ENCODE measurements around the gene SLC25A12.

Gene SLC25A12

DNA sequence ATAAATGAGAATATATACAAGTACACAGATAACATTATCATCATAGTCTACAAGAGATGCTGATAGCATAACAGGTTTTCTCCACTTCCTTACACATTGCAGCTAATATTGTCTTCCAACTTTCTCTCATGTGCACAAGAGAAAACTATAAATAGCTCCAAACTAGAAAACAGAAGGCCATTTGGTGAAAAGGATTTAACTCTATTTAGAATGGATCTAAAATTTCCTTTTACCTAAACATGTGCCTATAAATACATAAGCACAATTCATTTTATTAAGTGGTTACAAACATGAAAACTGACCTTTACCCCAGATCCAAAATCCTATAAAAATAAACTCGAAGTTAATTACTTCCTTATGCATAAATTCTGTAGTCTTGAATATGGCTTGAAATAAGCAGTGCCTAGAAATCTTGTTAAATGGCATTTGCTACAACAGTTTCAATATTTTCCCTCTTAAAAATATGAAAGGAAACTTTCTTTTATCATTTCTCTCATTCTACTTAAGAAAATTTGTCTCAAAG lies 41.6 kb downstream of the SLC25A12 start:
- Histone ChIP-seq H3K18ac (ENCODE audit: low read depth in 1 of 2, low read length in 2 of 2) (no peak overlapping the region), H2BK12ac (ENCODE audit: low read length in 2 of 2) (no peak overlapping the region), H4K91ac (ENCODE audit: low read length) (no peak overlapping the region), H2BK15ac (ENCODE audit: low read depth, poor library complexity, severe bottlenecking) (no peak overlapping the region), H3K4me3 (ENCODE audit: insufficient read depth in 1 of 2, low read depth in 1 of 2, low read length in 2 of 2) (no peak overlapping the region), H3K14ac (ENCODE audit: low read length in 2 of 2) (no peak overlapping the region), H3K79me1 (replicated peaks; ENCODE audit: low read length, poor library complexity, severe bottlenecking) (peaks cover 2% of the 10 kb centered on the region), H3K4me1 (ENCODE audit: control insufficient read depth, insufficient read depth, low read depth, low read length) (no peaks in the 10 kb centered on the region), H3K4ac (ENCODE audit: low read depth in 1 of 2, low read length in 2 of 2) (no peak overlapping the region), H4K8ac (ENCODE audit: low read length) (no peak overlapping the region), H3K9me3 (ENCODE audit: control insufficient read depth, low read length) (no peaks in the 10 kb centered on the region), H2BK5ac (ENCODE audit: low read depth, low read length, poor library complexity, severe bottlenecking) (no peak overlapping the region), H2AK5ac (ENCODE audit: low read length, severe bottlenecking) (no peak overlapping the region), H3K27me3 (ENCODE audit: control insufficient read depth in 1 of 2, insufficient read depth in 1 of 2, low read length in 2 of 2) (no peaks in the 10 kb centered on the region), H3K4me2 (ENCODE audit: low read length, poor library complexity, severe bottlenecking) (no peak overlapping the region), H3K27ac (ENCODE audit: low read length, poor library complexity, severe bottlenecking) (no peak overlapping the region), H2BK120ac (ENCODE audit: low read depth, low read length) (no peak overlapping the region), H3K23ac (ENCODE audit: low read length in 2 of 2) (no peak overlapping the region), H3K9ac (ENCODE audit: low read length) (no peak overlapping the region), H3K36me3 (ENCODE audit: control insufficient read depth in 1 of 2, insufficient read depth in 2 of 2, low read depth in 1 of 2, low read length in 2 of 2) (peaks cover 0 to 19% of the 10 kb centered on the region in 2 experiments), H2AFZ (ENCODE audit: low read depth, low read length) (no peak overlapping the region)
- no CpG with 5 or more reads among the region's 1 CpG for WGBS
- DNase-seq: no peak

DNA sequence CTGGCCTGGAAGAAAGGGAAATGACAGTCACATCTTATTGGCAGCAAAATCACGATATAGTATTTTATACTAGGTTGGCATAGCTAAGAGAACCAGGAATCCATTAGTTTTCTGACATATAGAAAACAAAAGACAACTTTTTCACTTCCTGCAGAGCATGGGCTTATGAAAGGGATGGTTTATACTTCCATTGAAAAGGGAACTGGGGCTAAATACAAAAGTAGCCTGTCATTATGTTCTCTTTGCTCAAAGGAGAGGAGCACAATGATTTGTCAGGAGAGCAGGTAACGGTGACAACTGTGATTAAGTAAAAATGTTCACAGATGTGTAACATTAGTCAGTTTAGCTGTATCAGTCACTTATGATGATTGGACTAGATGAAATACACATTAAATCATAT lies 46.4 kb downstream of the SLC25A12 start:
- no peak overlapping the region for H3K23ac ChIP-seq (ENCODE audit: low read length in 2 of 2)

GRCh38 chr2:171846894-171847293 lies 47.1 kb downstream of the SLC25A12 start:
- Histone ChIP-seq H2AFZ (ENCODE audit: low read depth, low read length) (no peak overlapping the region), H3K4me2 (ENCODE audit: low read length, poor library complexity, severe bottlenecking) (no peak overlapping the region), H3K4me3 (ENCODE audit: insufficient read depth in 1 of 2, low read depth in 1 of 2, low read length in 2 of 2) (no peak overlapping the region), H3K4me1 (ENCODE audit: control insufficient read depth, insufficient read depth, low read depth, low read length) (no peaks in the 10 kb centered on the region), H4K91ac (ENCODE audit: low read length) (no peak overlapping the region), H3K79me1 (replicated peaks; ENCODE audit: low read length, poor library complexity, severe bottlenecking) (no peaks in the 10 kb centered on the region), H3K14ac (ENCODE audit: low read length in 2 of 2) (no peak overlapping the region), H2AK5ac (ENCODE audit: low read length, severe bottlenecking) (no peak overlapping the region), H3K18ac (ENCODE audit: low read depth in 1 of 2, low read length in 2 of 2) (no peak overlapping the region), H3K27me3 (ENCODE audit: control insufficient read depth in 1 of 2, insufficient read depth in 1 of 2, low read length in 2 of 2) (no peaks in the 10 kb centered on the region), H3K36me3 (ENCODE audit: control insufficient read depth in 1 of 2, insufficient read depth in 2 of 2, low read depth in 1 of 2, low read length in 2 of 2) (peaks cover 0 to 14% of the 10 kb centered on the region in 2 experiments), H2BK120ac (ENCODE audit: low read depth, low read length) (no peak overlapping the region), H3K9me3 (ENCODE audit: control insufficient read depth, low read length) (no peaks in the 10 kb centered on the region), H3K27ac (ENCODE audit: low read length, poor library complexity, severe bottlenecking) (no peak overlapping the region), H2BK15ac (ENCODE audit: low read depth, poor library complexity, severe bottlenecking) (no peak overlapping the region), H3K4ac (ENCODE audit: low read depth in 1 of 2, low read length in 2 of 2) (no peak overlapping the region), H2BK12ac (ENCODE audit: low read length in 2 of 2) (no peak overlapping the region), H3K23ac (ENCODE audit: low read length in 2 of 2) (no peak overlapping the region), H3K9ac (ENCODE audit: low read length) (no peak overlapping the region), H2BK5ac (ENCODE audit: low read depth, low read length, poor library complexity, severe bottlenecking) (no peak overlapping the region), H4K8ac (ENCODE audit: low read length) (no peak overlapping the region)
- DNase-seq: no peak

More for the DNA sequence above, 46.4 kb downstream of the SLC25A12 start:
- H3K9ac ChIP-seq (ENCODE audit: low read length): no peak overlapping the region
- no peak overlapping the region for H2AFZ ChIP-seq (ENCODE audit: low read depth, low read length)
- no peak overlapping the region for H2BK5ac ChIP-seq (ENCODE audit: low read depth, low read length, poor library complexity, severe bottlenecking)
- no peaks in the 10 kb centered on the region for H3K9me3 ChIP-seq (ENCODE audit: control insufficient read depth, low read length)
- no peaks in the 10 kb centered on the region for H3K27me3 ChIP-seq (ENCODE audit: control insufficient read depth in 1 of 2, insufficient read depth in 1 of 2, low read length in 2 of 2)
- no peak overlapping the region for H3K27ac ChIP-seq (ENCODE audit: low read length, poor library complexity, severe bottlenecking)
- no peak for DNase-seq
- H3K14ac ChIP-seq (ENCODE audit: low read length in 2 of 2): no peak overlapping the region
- H2BK12ac ChIP-seq (ENCODE audit: low read length in 2 of 2): no peak overlapping the region
- no peak overlapping the region for H3K4me2 ChIP-seq (ENCODE audit: low read length, poor library complexity, severe bottlenecking)
- no peak overlapping the region for H3K18ac ChIP-seq (ENCODE audit: low read depth in 1 of 2, low read length in 2 of 2)
- no peak overlapping the region for H2BK15ac ChIP-seq (ENCODE audit: low read depth, poor library complexity, severe bottlenecking)
- H3K36me3 ChIP-seq (ENCODE audit: control insufficient read depth in 1 of 2, insufficient read depth in 2 of 2, low read depth in 1 of 2, low read length in 2 of 2): peaks cover 0 to 12% of the 10 kb centered on the region in 2 experiments
- no peaks in the 10 kb centered on the region for H3K79me1 ChIP-seq (replicated peaks; ENCODE audit: low read length, poor library complexity, severe bottlenecking)
- no peaks in the 10 kb centered on the region for H3K4me1 ChIP-seq (ENCODE audit: control insufficient read depth, insufficient read depth, low read depth, low read length)
- 100% methylated on average over 1 of the region's 2 CpGs for WGBS
- no peak overlapping the region for H2BK120ac ChIP-seq (ENCODE audit: low read depth, low read length)
- H2AK5ac ChIP-seq (ENCODE audit: low read length, severe bottlenecking): no peak overlapping the region
- H4K8ac ChIP-seq (ENCODE audit: low read length): no peak overlapping the region
- no peak overlapping the region for H4K91ac ChIP-seq (ENCODE audit: low read length)
- H3K4ac ChIP-seq (ENCODE audit: low read depth in 1 of 2, low read length in 2 of 2): no peak overlapping the region
- no peak overlapping the region for H3K4me3 ChIP-seq (ENCODE audit: insufficient read depth in 1 of 2, low read depth in 1 of 2, low read length in 2 of 2)

- no peaks in the 10 kb centered on the region for H3K79me1 ChIP-seq (replicated peaks; ENCODE audit: low read length, poor library complexity, severe bottlenecking)
- H3K4ac ChIP-seq (ENCODE audit: low read depth in 1 of 2, low read length in 2 of 2): no peak overlapping the region
- H3K27ac ChIP-seq (ENCODE audit: low read length, poor library complexity, severe bottlenecking): no peak overlapping the region
- H3K4me2 ChIP-seq (ENCODE audit: low read length, poor library complexity, severe bottlenecking): no peak overlapping the region
- no peak overlapping the region for H2BK5ac ChIP-seq (ENCODE audit: low read depth, low read length, poor library complexity, severe bottlenecking)
- H3K9me3 ChIP-seq (ENCODE audit: control insufficient read depth, low read length): no peaks in the 10 kb centered on the region
- H3K18ac ChIP-seq (ENCODE audit: low read depth in 1 of 2, low read length in 2 of 2): no peak overlapping the region
- 100% methylated on average over 2 of the region's 2 CpGs for WGBS
- H3K36me3 ChIP-seq (ENCODE audit: control insufficient read depth in 1 of 2, insufficient read depth in 2 of 2, low read depth in 1 of 2, low read length in 2 of 2): peaks cover 5 to 14% of the 10 kb centered on the region in 2 experiments
- H3K27me3 ChIP-seq (ENCODE audit: control insufficient read depth in 1 of 2, insufficient read depth in 1 of 2, low read length in 2 of 2): no peaks in the 10 kb centered on the region
- H3K23ac ChIP-seq (ENCODE audit: low read length in 2 of 2): no peak overlapping the region
- no peak overlapping the region for H3K4me3 ChIP-seq (ENCODE audit: insufficient read depth in 1 of 2, low read depth in 1 of 2, low read length in 2 of 2)
- no peak overlapping the region for H2AFZ ChIP-seq (ENCODE audit: low read depth, low read length)
- no peak overlapping the region for H3K14ac ChIP-seq (ENCODE audit: low read length in 2 of 2)
- H2BK120ac ChIP-seq (ENCODE audit: low read depth, low read length): no peak overlapping the region
- H2BK12ac ChIP-seq (ENCODE audit: low read length in 2 of 2): no peak overlapping the region
- no peak overlapping the region for H2AK5ac ChIP-seq (ENCODE audit: low read length, severe bottlenecking)
- H3K9ac ChIP-seq (ENCODE audit: low read length): no peak overlapping the region
- no peak overlapping the region for H4K8ac ChIP-seq (ENCODE audit: low read length)
- H4K91ac ChIP-seq (ENCODE audit: low read length): no peak overlapping the region
- no peak overlapping the region for H2BK15ac ChIP-seq (ENCODE audit: low read depth, poor library complexity, severe bottlenecking)
- H3K4me1 ChIP-seq (ENCODE audit: control insufficient read depth, insufficient read depth, low read depth, low read length): no peaks in the 10 kb centered on the region
- no peak for DNase-seq
Measured at GRCh38 chr2:171841996-171842395, 52.0 kb downstream of the SLC25A12 start.

All from mesenchymal stem cell (in vitro differentiated cells and primary cell).